GM23338 (cell line): ENCODE data around the gene C5orf34. TPM values are rescaled to one million over a fixed set of nuclear protein-coding genes. Genes with fewer than 3 reads are reported as not detected.

Experiments used
- ATAC-seq: fragments of 200-7000 bp; cut with Tn5 transposase; 3 replicates; pipeline ENCODE4 v1.9.1; 2020
- DNase-seq: peaks from one replicate; pipeline ENCODE4 v3.0.0-alpha.2; 2015; ENCODE audit warnings: low spot score
- H2AFZ ChIP-seq: fragments of 200-600 bp; sonication (generic); 2 replicates; pipeline ENCODE4 v1.8.0; 2016; ENCODE audit warnings: antibody characterized with exemption, mild to moderate bottlenecking, moderate library complexity
- H3F3A ChIP-seq: fragments of 200-600 bp; sonication (generic); replicated peaks from 2 replicates; pipeline ENCODE4 v1.8.0; 2017; ENCODE audit warnings: antibody characterized with exemption, mixed run types, low read depth
- H3K27ac ChIP-seq: fragments of 200-600 bp; sonication (generic); 2 replicates; pipeline ENCODE4 v1.6.1; 2016; ENCODE audit warnings: low read depth
- H3K27me3 ChIP-seq: fragments of 200-600 bp; sonication (generic); 2 replicates; pipeline ENCODE4 v1.8.0; 2016; ENCODE audit warnings: mild to moderate bottlenecking, mixed run types, moderate library complexity; ENCODE audit not compliant: insufficient read depth
- H3K36me3 ChIP-seq: fragments of 200-600 bp; sonication (generic); 2 replicates; pipeline ENCODE4 v1.8.0; 2016; ENCODE audit warnings: mild to moderate bottlenecking; ENCODE audit not compliant: insufficient read depth
- H3K4me1 ChIP-seq: fragments of 200-600 bp; sonication (generic); 2 replicates; pipeline ENCODE4 v1.8.0; 2016; ENCODE audit warnings: mild to moderate bottlenecking, moderate library complexity; ENCODE audit not compliant: insufficient read depth
- H3K4me2 ChIP-seq: fragments of 200-600 bp; sonication (generic); 2 replicates; pipeline ENCODE4 v1.7.1; 2017; ENCODE audit warnings: mixed run types
- H3K4me3 ChIP-seq: fragments of 200-600 bp; sonication (generic); 2 replicates; pipeline ENCODE4 v1.6.1; 2016; ENCODE audit warnings: mixed run types
- H3K79me2 ChIP-seq: fragments of 200-600 bp; sonication (generic); replicated peaks from 2 replicates; pipeline ENCODE4 v1.8.0; 2017; ENCODE audit warnings: mild to moderate bottlenecking; ENCODE audit not compliant: insufficient read depth
- H3K9me2 ChIP-seq: fragments of 200-600 bp; sonication (generic); 2 replicates; pipeline ENCODE4 v1.8.0; 2017; ENCODE audit not compliant: insufficient read depth
- H4K20me1 ChIP-seq: fragments of 200-600 bp; sonication (generic); replicated peaks from 2 replicates; pipeline ENCODE4 v1.8.0; 2017; ENCODE audit warnings: mild to moderate bottlenecking; ENCODE audit not compliant: insufficient read depth
- H3K27ac Mint-ChIP-seq: 2 replicates; pipeline ENCODE4 v1.8.0; 2020; ENCODE audit warnings: inconsistent platforms, mild to moderate bottlenecking, moderate library complexity, mixed read lengths
- H3K27me3 Mint-ChIP-seq: 3 replicates; pipeline ENCODE4 v1.8.0; 2022; ENCODE audit warnings: low read depth, mild to moderate bottlenecking, moderate library complexity, mixed read lengths, inconsistent platforms; ENCODE audit not compliant: insufficient read depth, poor library complexity
- H3K36me3 Mint-ChIP-seq: 3 replicates; pipeline ENCODE4 v1.8.0; 2021; ENCODE audit warnings: low read depth, mild to moderate bottlenecking, inconsistent platforms, moderate library complexity, mixed read lengths
- H3K4me1 Mint-ChIP-seq: 3 replicates; pipeline ENCODE4 v1.8.0; 2020; ENCODE audit warnings: mild to moderate bottlenecking, inconsistent platforms, mixed read lengths
- H3K4me3 Mint-ChIP-seq: 3 replicates; pipeline ENCODE4 v1.8.0; 2021; ENCODE audit warnings: moderate library complexity, mild to moderate bottlenecking, inconsistent platforms, mixed read lengths
- H3K9me3 Mint-ChIP-seq: 3 replicates; pipeline ENCODE4 v1.8.0; 2020; ENCODE audit warnings: moderate library complexity, mild to moderate bottlenecking, inconsistent platforms, mixed read lengths
- CREB1 ChIP-seq: fragments of 250-450 bp; sonication (Bioruptor Pico); IDR thresholded peaks from 2 replicates; pipeline ENCODE4 v1.5.0; 2020; ENCODE audit warnings: low read depth, mild to moderate bottlenecking, moderate library complexity
- CTCF ChIP-seq, 2 experiments: fragments of 200-600 bp in 1 of 2; sonication (generic) in 1 of 2; conservative IDR thresholded peaks; 2 replicates each; pipeline versions ENCODE4 v1.5.1 to v1.6.1; 2016 to 2017; ENCODE audit warnings: antibody characterized with exemption in 2 of 2, low read depth in 2 of 2, mild to moderate bottlenecking in 2 of 2, moderate library complexity in 1 of 2
- EZH2 ChIP-seq: fragments of 200-600 bp; sonication (generic); IDR thresholded peaks from one replicate; pipeline ENCODE4 v1.8.0; 2017; ENCODE audit warnings: antibody characterized with exemption, mild to moderate bottlenecking, low read depth; ENCODE audit not compliant: unreplicated experiment
- EZH2phosphoT487 ChIP-seq: fragments of 200-600 bp; sonication (generic); IDR thresholded peaks from one replicate; pipeline ENCODE4 v1.8.1; 2018; ENCODE audit warnings: antibody characterized with exemption; ENCODE audit not compliant: unreplicated experiment
- JUNB ChIP-seq: IDR thresholded peaks from one replicate; pipeline ENCODE4 v1.6.1; 2016; ENCODE audit warnings: antibody characterized with exemption; ENCODE audit not compliant: unreplicated experiment
- NANOG ChIP-seq: IDR thresholded peaks from 2 replicates; pipeline ENCODE4 v1.6.1; 2016; ENCODE audit warnings: antibody characterized with exemption, borderline replicate concordance
- POLR2AphosphoS5 ChIP-seq: IDR thresholded peaks from 2 replicates; pipeline ENCODE4 v1.6.1; 2016; ENCODE audit warnings: antibody characterized with exemption, low read depth
- STAT1 ChIP-seq: IDR thresholded peaks from one replicate; pipeline ENCODE4 v1.6.1; 2016; ENCODE audit warnings: antibody characterized with exemption; ENCODE audit not compliant: unreplicated experiment
- ZNF114 ChIP-seq: fragments of 250-450 bp; sonication (Bioruptor Pico); IDR thresholded peaks from 2 replicates; pipeline ENCODE4 v1.5.0; 2020; ENCODE audit warnings: mild to moderate bottlenecking, moderate library complexity
- ZNF331 ChIP-seq: fragments of 250-450 bp; sonication (Bioruptor Pico); IDR thresholded peaks from 2 replicates; pipeline ENCODE4 v1.5.0; 2020; ENCODE audit warnings: low read depth, mild to moderate bottlenecking, moderate library complexity
- polyA plus RNA-seq: library from polyadenylated mRNA; unstranded; fragments of >200 nt; fragmentation: Nextera tagmentation; extraction: Ambion mirVana; gene quantifications from 2 replicates; pipeline ENCODE4 v1.2.1, GENCODE V29; 2016
- total RNA-seq: library from RNA; depleted of rRNA; stranded (reverse); fragments of >200 nt; shearing (Covaris generic); gene quantifications from 2 replicates; pipeline ENCODE4 v1.2.3, GENCODE V29; 2014
- TF ChIP-seq, protein P1 (sequence below): IDR thresholded peaks from one replicate; pipeline ENCODE4 v1.6.1; 2018; ENCODE audit warnings: antibody characterized with exemption; ENCODE audit not compliant: unreplicated experiment
- TF ChIP-seq, protein P2 (sequence below): IDR thresholded peaks from 2 replicates; pipeline ENCODE4 v1.6.1; 2016; ENCODE audit warnings: antibody characterized with exemption
- TF ChIP-seq, protein P3 (sequence below): fragments of 250-450 bp; sonication (Bioruptor Pico); IDR thresholded peaks from 2 replicates; pipeline ENCODE4 v1.5.0; 2020; ENCODE audit warnings: mild to moderate bottlenecking, moderate library complexity

Gene C5orf34
- total and polyA plus RNA-seq, 2 experiments from 2014 or later: 12.2 to 15.3 TPM

GRCh38 chr5:43553381-43553780, 38.4 kb upstream of the C5orf34 start:
- Histone ChIP-seq H3K27me3 (no peaks in the 10 kb centered on the region), H2AFZ (no peak overlapping the region), H3K36me3 (peaks cover 38% of the 10 kb centered on the region), H3K27ac (no peak overlapping the region), H3K4me2 (0 out of 2 replicates have a peak overlapping the region, but pooled peaks have one; percentile 88), H4K20me1 (peaks cover 26% of the 10 kb centered on the region), H3K79me2 (peaks cover 79% of the 10 kb centered on the region), H3F3A (no peaks in the 10 kb centered on the region), H3K9me2 (no peaks in the 10 kb centered on the region), H3K4me3 (no peak overlapping the region), H3K4me1 (peaks cover 27% of the 10 kb centered on the region)
- H3K4me3 Mint-ChIP-seq: no peak overlapping the region
- H3K27me3 Mint-ChIP-seq: peaks cover 11% of the 10 kb centered on the region
- ATAC-seq (no peak), DNase-seq (no peak)
- no peak overlapping the region for H3K27ac Mint-ChIP-seq
- H3K36me3 Mint-ChIP-seq: peaks cover 19% of the 10 kb centered on the region
- no peak for TF ChIP-seq EZH2
- TF ChIP-seq CREB1: no peak
- no peak for TF ChIP-seq STAT1
- no peak for TF ChIP-seq CTCF (conservative IDR thresholded peaks at IDR 0.05; ENCODE audit: low read depth in 2 of 2)
- TF ChIP-seq ZNF114 (CRISPR knock-in tag): no peak
- TF ChIP-seq ZNF331 (CRISPR knock-in tag): no peak
- TF ChIP-seq, protein P1, sequence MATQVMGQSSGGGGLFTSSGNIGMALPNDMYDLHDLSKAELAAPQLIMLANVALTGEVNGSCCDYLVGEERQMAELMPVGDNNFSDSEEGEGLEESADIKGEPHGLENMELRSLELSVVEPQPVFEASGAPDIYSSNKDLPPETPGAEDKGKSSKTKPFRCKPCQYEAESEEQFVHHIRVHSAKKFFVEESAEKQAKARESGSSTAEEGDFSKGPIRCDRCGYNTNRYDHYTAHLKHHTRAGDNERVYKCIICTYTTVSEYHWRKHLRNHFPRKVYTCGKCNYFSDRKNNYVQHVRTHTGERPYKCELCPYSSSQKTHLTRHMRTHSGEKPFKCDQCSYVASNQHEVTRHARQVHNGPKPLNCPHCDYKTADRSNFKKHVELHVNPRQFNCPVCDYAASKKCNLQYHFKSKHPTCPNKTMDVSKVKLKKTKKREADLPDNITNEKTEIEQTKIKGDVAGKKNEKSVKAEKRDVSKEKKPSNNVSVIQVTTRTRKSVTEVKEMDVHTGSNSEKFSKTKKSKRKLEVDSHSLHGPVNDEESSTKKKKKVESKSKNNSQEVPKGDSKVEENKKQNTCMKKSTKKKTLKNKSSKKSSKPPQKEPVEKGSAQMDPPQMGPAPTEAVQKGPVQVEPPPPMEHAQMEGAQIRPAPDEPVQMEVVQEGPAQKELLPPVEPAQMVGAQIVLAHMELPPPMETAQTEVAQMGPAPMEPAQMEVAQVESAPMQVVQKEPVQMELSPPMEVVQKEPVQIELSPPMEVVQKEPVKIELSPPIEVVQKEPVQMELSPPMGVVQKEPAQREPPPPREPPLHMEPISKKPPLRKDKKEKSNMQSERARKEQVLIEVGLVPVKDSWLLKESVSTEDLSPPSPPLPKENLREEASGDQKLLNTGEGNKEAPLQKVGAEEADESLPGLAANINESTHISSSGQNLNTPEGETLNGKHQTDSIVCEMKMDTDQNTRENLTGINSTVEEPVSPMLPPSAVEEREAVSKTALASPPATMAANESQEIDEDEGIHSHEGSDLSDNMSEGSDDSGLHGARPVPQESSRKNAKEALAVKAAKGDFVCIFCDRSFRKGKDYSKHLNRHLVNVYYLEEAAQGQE: no peak
- no peak for TF ChIP-seq NANOG
- TF ChIP-seq EZH2phosphoT487: no peak
- no peak for TF ChIP-seq JUNB
- TF ChIP-seq POLR2AphosphoS5: no peak
- TF ChIP-seq, protein P2, sequence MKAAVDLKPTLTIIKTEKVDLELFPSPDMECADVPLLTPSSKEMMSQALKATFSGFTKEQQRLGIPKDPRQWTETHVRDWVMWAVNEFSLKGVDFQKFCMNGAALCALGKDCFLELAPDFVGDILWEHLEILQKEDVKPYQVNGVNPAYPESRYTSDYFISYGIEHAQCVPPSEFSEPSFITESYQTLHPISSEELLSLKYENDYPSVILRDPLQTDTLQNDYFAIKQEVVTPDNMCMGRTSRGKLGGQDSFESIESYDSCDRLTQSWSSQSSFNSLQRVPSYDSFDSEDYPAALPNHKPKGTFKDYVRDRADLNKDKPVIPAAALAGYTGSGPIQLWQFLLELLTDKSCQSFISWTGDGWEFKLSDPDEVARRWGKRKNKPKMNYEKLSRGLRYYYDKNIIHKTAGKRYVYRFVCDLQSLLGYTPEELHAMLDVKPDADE: no peak
- TF ChIP-seq, protein P3, sequence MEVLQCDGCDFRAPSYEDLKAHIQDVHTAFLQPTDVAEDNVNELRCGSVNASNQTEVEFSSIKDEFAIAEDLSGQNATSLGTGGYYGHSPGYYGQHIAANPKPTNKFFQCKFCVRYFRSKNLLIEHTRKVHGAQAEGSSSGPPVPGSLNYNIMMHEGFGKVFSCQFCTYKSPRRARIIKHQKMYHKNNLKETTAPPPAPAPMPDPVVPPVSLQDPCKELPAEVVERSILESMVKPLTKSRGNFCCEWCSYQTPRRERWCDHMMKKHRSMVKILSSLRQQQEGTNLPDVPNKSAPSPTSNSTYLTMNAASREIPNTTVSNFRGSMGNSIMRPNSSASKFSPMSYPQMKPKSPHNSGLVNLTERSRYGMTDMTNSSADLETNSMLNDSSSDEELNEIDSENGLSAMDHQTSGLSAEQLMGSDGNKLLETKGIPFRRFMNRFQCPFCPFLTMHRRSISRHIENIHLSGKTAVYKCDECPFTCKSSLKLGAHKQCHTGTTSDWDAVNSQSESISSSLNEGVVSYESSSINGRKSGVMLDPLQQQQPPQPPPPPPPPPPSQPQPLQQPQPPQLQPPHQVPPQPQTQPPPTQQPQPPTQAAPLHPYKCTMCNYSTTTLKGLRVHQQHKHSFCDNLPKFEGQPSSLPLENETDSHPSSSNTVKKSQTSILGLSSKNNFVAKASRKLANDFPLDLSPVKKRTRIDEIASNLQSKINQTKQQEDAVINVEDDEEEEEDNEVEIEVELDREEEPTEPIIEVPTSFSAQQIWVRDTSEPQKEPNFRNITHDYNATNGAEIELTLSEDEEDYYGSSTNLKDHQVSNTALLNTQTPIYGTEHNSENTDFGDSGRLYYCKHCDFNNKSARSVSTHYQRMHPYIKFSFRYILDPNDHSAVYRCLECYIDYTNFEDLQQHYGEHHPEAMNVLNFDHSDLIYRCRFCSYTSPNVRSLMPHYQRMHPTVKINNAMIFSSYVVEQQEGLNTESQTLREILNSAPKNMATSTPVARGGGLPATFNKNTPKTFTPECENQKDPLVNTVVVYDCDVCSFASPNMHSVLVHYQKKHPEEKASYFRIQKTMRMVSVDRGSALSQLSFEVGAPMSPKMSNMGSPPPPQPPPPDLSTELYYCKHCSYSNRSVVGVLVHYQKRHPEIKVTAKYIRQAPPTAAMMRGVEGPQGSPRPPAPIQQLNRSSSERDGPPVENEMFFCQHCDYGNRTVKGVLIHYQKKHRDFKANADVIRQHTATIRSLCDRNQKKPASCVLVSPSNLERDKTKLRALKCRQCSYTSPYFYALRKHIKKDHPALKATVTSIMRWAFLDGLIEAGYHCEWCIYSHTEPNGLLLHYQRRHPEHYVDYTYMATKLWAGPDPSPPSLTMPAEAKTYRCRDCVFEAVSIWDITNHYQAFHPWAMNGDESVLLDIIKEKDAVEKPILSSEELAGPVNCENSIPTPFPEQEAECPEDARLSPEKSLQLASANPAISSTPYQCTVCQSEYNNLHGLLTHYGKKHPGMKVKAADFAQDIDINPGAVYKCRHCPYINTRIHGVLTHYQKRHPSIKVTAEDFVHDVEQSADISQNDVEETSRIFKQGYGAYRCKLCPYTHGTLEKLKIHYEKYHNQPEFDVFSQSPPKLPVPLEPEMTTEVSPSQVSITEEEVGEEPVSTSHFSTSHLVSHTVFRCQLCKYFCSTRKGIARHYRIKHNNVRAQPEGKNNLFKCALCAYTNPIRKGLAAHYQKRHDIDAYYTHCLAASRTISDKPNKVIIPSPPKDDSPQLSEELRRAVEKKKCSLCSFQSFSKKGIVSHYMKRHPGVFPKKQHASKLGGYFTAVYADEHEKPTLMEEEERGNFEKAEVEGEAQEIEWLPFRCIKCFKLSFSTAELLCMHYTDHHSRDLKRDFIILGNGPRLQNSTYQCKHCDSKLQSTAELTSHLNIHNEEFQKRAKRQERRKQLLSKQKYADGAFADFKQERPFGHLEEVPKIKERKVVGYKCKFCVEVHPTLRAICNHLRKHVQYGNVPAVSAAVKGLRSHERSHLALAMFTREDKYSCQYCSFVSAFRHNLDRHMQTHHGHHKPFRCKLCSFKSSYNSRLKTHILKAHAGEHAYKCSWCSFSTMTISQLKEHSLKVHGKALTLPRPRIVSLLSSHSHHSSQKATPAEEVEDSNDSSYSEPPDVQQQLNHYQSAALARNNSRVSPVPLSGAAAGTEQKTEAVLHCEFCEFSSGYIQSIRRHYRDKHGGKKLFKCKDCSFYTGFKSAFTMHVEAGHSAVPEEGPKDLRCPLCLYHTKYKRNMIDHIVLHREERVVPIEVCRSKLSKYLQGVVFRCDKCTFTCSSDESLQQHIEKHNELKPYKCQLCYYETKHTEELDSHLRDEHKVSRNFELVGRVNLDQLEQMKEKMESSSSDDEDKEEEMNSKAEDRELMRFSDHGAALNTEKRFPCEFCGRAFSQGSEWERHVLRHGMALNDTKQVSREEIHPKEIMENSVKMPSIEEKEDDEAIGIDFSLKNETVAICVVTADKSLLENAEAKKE: no peak
- no peaks in the 10 kb centered on the region for H3K9me3 Mint-ChIP-seq
- H3K4me1 Mint-ChIP-seq: peaks cover 8% of the 10 kb centered on the region; the same call in 2 of the 3 replicates
